GM19193 (cell line): ENCODE results near the gene SMIM38.

Source experiments
- POLR2A ChIP-seq: IDR thresholded peaks from 4 replicates; pipeline ENCODE4 v1.6.1; 2011; ENCODE audit not compliant: insufficient read depth, insufficient read length; ENCODE audit errors: extremely low read depth

The SMIM38 gene

GRCh38 chr11:69155302-69156234 lies at the start of gene SMIM38:
TSS of gene SMIM38 (plus strand) at chr11:69155935. CDS start at chr11:69157847, 1,912 bp downstream.
- TF ChIP-seq POLR2A = peak; percentile 49

GRCh38 chr11:69106031-69106811 lies 49.5 kb upstream of the SMIM38 start:
- TF ChIP-seq POLR2A = no peak

- TF ChIP-seq POLR2A = no peak
These were observed 48.3 kb upstream of the SMIM38 start for GRCh38 chr11:69107413-69107812.

- no peak for TF ChIP-seq POLR2A
These were observed 47.7 kb upstream of the SMIM38 start for GRCh38 chr11:69108030-69108429.

- no peak for TF ChIP-seq POLR2A
These were observed 47.2 kb upstream of the SMIM38 start for GRCh38 chr11:69108559-69108958.

- TF ChIP-seq POLR2A = no peak
These were observed 46.6 kb upstream of the SMIM38 start for GRCh38 chr11:69109101-69109500.

GRCh38 chr11:69110451-69110850 lies 45.3 kb upstream of the SMIM38 start:
- no peak for TF ChIP-seq POLR2A

- TF ChIP-seq POLR2A = no peak
These were observed 43.9 kb upstream of the SMIM38 start for GRCh38 chr11:69111624-69112542.

GRCh38 chr11:69113226-69113625 lies 42.5 kb upstream of the SMIM38 start:
- no peak for TF ChIP-seq POLR2A

GRCh38 chr11:69113646-69114340 lies 41.9 kb upstream of the SMIM38 start:
- no peak for TF ChIP-seq POLR2A

GRCh38 chr11:69114362-69114761 lies 41.4 kb upstream of the SMIM38 start:
- TF ChIP-seq POLR2A = no peak

GRCh38 chr11:69114811-69115523 lies 40.8 kb upstream of the SMIM38 start:
- no peak for TF ChIP-seq POLR2A

GRCh38 chr11:69115586-69116560 lies 39.9 kb upstream of the SMIM38 start:
- no peak for TF ChIP-seq POLR2A

GRCh38 chr11:69116671-69117070 lies 39.1 kb upstream of the SMIM38 start:
- no peak for TF ChIP-seq POLR2A
